ENCODE measurements around the gene SHLD1.

GRCh38 chr20:5737966-5738365 lies 12.2 kb upstream of the SHLD1 start:
- TF ChIP-seq CTCF (IDR thresholded peaks at IDR 0.05) (no peak), POLR2A (IDR thresholded peaks at IDR 0.05) (no peak), POLR2AphosphoS5 (IDR thresholded peaks at IDR 0.05) (no peak)
